ENCODE measurements around the gene NR1D1.

- TF ChIP-seq CTCF (IDR thresholded peaks at IDR 0.05) (no peak), POLR2A (IDR thresholded peaks at IDR 0.05) (no peak)
Measured at GRCh38 chr17:40092581-40092980, 7.8 kb downstream of the NR1D1 start.

Measured in body of pancreas (tissue), 4 donors.